HG03460 (cell line): ENCODE data around the gene TRIOBP.
"Not testable (repeated sequence)": the region's sequence is repeated elsewhere in the genome, so short reads cannot be mapped to it uniquely, and the experiment has no call there.

Experiments
- ATAC-seq: cut with Tn5 transposase; IDR thresholded peaks from one replicate; pipeline ENCODE4 v1.9.1; 2021; ENCODE audit not compliant: unreplicated experiment

The TRIOBP gene

GRCh38 chr22:37696657-37697537 is at the start of gene TRIOBP:
Gene TRIOBP (plus strand): TSS chr22:37697048. CDS start chr22:37701366, 4,318 bp downstream.
- peak; percentile 93 for ATAC-seq

- ATAC-seq, result no peak
Observed at GRCh38 chr22:37647317-37647716, 49.5 kb upstream of the TRIOBP start.

- no peak for ATAC-seq
Observed at GRCh38 chr22:37647928-37648327, 48.9 kb upstream of the TRIOBP start.

- no peak for ATAC-seq
Observed at GRCh38 chr22:37650463-37651136, 46.2 kb upstream of the TRIOBP start.

- ATAC-seq, result no peak
Observed at GRCh38 chr22:37654563-37655251, 42.1 kb upstream of the TRIOBP start.

GRCh38 chr22:37655252-37655563 is 41.6 kb upstream of the TRIOBP start:
- ATAC-seq, result no peak

GRCh38 chr22:37656583-37656982 is 40.3 kb upstream of the TRIOBP start:
- ATAC-seq, result not testable (repeated sequence)

GRCh38 chr22:37657590-37658132 is 39.2 kb upstream of the TRIOBP start:
- no peak for ATAC-seq

- ATAC-seq, result peak; percentile 81
Observed at GRCh38 chr22:37658133-37659065, 38.4 kb upstream of the TRIOBP start, which contains the start of gene PDXP. Gene PDXP (plus strand): TSS chr22:37658723. CDS start chr22:37658783, 60 bp downstream.

GRCh38 chr22:37659066-37659896 is 37.6 kb upstream of the TRIOBP start:
- ATAC-seq, result peak; percentile 6

- ATAC-seq, result no peak
Observed at GRCh38 chr22:37659897-37660708, 36.7 kb upstream of the TRIOBP start.

GRCh38 chr22:37660709-37661045 is 36.2 kb upstream of the TRIOBP start:
- no peak for ATAC-seq

- no peak for ATAC-seq
Observed at GRCh38 chr22:37661160-37661924, 35.5 kb upstream of the TRIOBP start.

GRCh38 chr22:37662039-37662438 is 34.8 kb upstream of the TRIOBP start:
- no peak for ATAC-seq

- no peak for ATAC-seq
Observed at GRCh38 chr22:37663521-37664140, 33.2 kb upstream of the TRIOBP start.

GRCh38 chr22:37664249-37665101 is 32.4 kb upstream of the TRIOBP start:
- no peak for ATAC-seq

GRCh38 chr22:37665487-37665886 is 31.4 kb upstream of the TRIOBP start:
- ATAC-seq, result no peak
